VCaP (cell line): Measurements from ENCODE around the gene SLC39A11.
"Not testable (repeated sequence)": the region's sequence is repeated elsewhere in the genome, so short reads cannot be mapped to it uniquely, and the experiment has no call there.

Experiments used
- H3K27ac ChIP-seq: fragments of 450-650 bp; 2 replicates; pipeline ENCODE4 v1.5.1; 2017
- CTCF ChIP-seq: fragments of 450-650 bp; conservative IDR thresholded peaks from 2 replicates; pipeline ENCODE4 v1.5.1; 2017; ENCODE audit warnings: mild to moderate bottlenecking, moderate library complexity

SLC39A11 gene

GRCh38 chr17:73098919-73099318 lies 6.4 kb upstream of the SLC39A11 start:
- no peak for TF ChIP-seq CTCF
- no peak overlapping the region for H3K27ac ChIP-seq

- not testable (repeated sequence) for H3K27ac ChIP-seq
These were observed 5.7 kb upstream of the SLC39A11 start for GRCh38 chr17:73097973-73098765.

- no peak for TF ChIP-seq CTCF
- H3K27ac ChIP-seq = no peak overlapping the region
These were observed 4.4 kb upstream of the SLC39A11 start for GRCh38 chr17:73096866-73097265.

- H3K27ac ChIP-seq = no peak overlapping the region
- no peak for TF ChIP-seq CTCF
These were observed 3.7 kb upstream of the SLC39A11 start for GRCh38 chr17:73096211-73096610.

GRCh38 chr17:73093286-73093685 lies 798 bp upstream of the SLC39A11 start:
- TF ChIP-seq CTCF = no peak
- H3K27ac ChIP-seq = peak overlapping the region; percentile 53; the same call in 1 of the 2 replicates

- peak overlapping the region; percentile 53; the same call in 1 of the 2 replicates for H3K27ac ChIP-seq
- no peak for TF ChIP-seq CTCF
These were observed 542 bp downstream of the SLC39A11 start for GRCh38 chr17:73091770-73092522.

- no peak overlapping the region for H3K27ac ChIP-seq
- no peak for TF ChIP-seq CTCF
These were observed 1.1 kb downstream of the SLC39A11 start for GRCh38 chr17:73091410-73091769.
